ENCODE data around the gene SEMA5A.

SEMA5A gene

DNA sequence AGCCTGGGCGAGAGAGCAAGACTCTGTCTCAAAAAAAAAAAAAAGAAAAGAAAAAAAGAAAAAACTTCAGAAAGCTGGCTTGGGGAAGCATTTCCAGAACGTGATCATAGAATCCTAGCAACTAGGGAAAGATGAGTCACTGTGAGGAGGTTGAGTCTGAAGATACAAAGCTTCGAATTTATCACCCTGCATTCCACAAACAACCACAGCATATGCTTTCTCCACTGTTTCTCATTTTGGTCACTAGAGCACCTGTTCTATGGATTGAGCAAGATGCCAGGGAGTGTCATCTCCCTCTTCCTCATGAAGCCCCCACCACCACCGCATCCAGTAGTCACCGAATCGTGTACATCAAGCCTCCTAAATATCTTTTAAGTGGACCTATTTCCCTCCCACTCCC, 37.9 kb downstream of the SEMA5A start:
- ChIA-PET POLR2A (no interaction called here), CTCF (interaction anchor here (0.6 kb wide), 1 partner anchor 16 kb away, joined by 4 read pairs; no protein-coding TSS in a partner anchor)

GRCh38 chr5:9505225-9505624, 40.6 kb downstream of the SEMA5A start:
- Histone ChIP-seq H3K36me3 (ENCODE audit: control insufficient read depth in 2 of 2, insufficient read depth in 1 of 2, low read length in 2 of 2) (no peaks in the 10 kb centered on the region), H3K4me1 (ENCODE audit: control insufficient read depth, insufficient read depth, low read length) (no peaks in the 10 kb centered on the region), H3K4me3 (ENCODE audit: low read depth, low read length) (no peak overlapping the region), H3K27ac (ENCODE audit: extremely low read depth, low read depth, low read length) (no peak overlapping the region), H3K9me3 (ENCODE audit: control insufficient read depth, insufficient read depth, low read depth, low read length) (no peaks in the 10 kb centered on the region)
- TF ChIP-seq ZNF629 (tag by site-specific recombination; IDR thresholded peaks at IDR 0.05) (no peak), ZBTB17 (tag by site-specific recombination; IDR thresholded peaks at IDR 0.05) (no peak), ZNF169 (tag by site-specific recombination; IDR thresholded peaks at IDR 0.05) (no peak), ZNF202 (tag by site-specific recombination; IDR thresholded peaks at IDR 0.05; ENCODE audit: borderline replicate concordance) (no peak)
- POLR2A ChIA-PET, result no interaction called here
- CTCF ChIA-PET, result no interaction called here

More for the DNA sequence above, 37.9 kb downstream of the SEMA5A start:
- no peak overlapping the region for H3K27ac ChIP-seq (ENCODE audit: extremely low read depth, low read depth, low read length)
- TF ChIP-seq ZNF530 (tag by site-specific recombination; IDR thresholded peaks at IDR 0.05; ENCODE audit: low read depth), result no peak
- no peak for TF ChIP-seq KLF7 (tag by site-specific recombination; IDR thresholded peaks at IDR 0.05; ENCODE audit: borderline replicate concordance)
- TF ChIP-seq, protein P1, sequence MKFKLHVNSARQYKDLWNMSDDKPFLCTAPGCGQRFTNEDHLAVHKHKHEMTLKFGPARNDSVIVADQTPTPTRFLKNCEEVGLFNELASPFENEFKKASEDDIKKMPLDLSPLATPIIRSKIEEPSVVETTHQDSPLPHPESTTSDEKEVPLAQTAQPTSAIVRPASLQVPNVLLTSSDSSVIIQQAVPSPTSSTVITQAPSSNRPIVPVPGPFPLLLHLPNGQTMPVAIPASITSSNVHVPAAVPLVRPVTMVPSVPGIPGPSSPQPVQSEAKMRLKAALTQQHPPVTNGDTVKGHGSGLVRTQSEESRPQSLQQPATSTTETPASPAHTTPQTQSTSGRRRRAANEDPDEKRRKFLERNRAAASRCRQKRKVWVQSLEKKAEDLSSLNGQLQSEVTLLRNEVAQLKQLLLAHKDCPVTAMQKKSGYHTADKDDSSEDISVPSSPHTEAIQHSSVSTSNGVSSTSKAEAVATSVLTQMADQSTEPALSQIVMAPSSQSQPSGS (tag by site-specific recombination; IDR thresholded peaks at IDR 0.05; ENCODE audit: low read depth), result no peak
- TF ChIP-seq OVOL3 (tag by site-specific recombination; IDR thresholded peaks at IDR 0.05), result no peak
- no peak for TF ChIP-seq ZNF292 (tag by site-specific recombination; IDR thresholded peaks at IDR 0.05; ENCODE audit: borderline replicate concordance, low read depth)
- TF ChIP-seq ZNF391 (tag by site-specific recombination; IDR thresholded peaks at IDR 0.05; ENCODE audit: borderline replicate concordance, low read depth), result no peak
- TF ChIP-seq ZNF692 (tag by site-specific recombination; IDR thresholded peaks at IDR 0.05), result no peak
- no peak for TF ChIP-seq ZNF354C (tag by site-specific recombination; IDR thresholded peaks at IDR 0.05; ENCODE audit: borderline replicate concordance, low read depth)
- H3K9me3 ChIP-seq (ENCODE audit: control insufficient read depth, insufficient read depth, low read depth, low read length), result no peaks in the 10 kb centered on the region
- H3K4me1 ChIP-seq (ENCODE audit: control insufficient read depth, insufficient read depth, low read length), result no peaks in the 10 kb centered on the region
- no peak overlapping the region for H3K4me3 ChIP-seq (ENCODE audit: low read depth, low read length)
- H3K36me3 ChIP-seq (ENCODE audit: control insufficient read depth in 2 of 2, insufficient read depth in 1 of 2, low read length in 2 of 2), result no peaks in the 10 kb centered on the region

- Histone ChIP-seq H3K4me3 (ENCODE audit: low read depth, low read length) (no peak overlapping the region), H3K27ac (ENCODE audit: extremely low read depth, low read depth, low read length) (no peak overlapping the region), H3K9me3 (ENCODE audit: control insufficient read depth, insufficient read depth, low read depth, low read length) (no peaks in the 10 kb centered on the region), H3K4me1 (ENCODE audit: control insufficient read depth, insufficient read depth, low read length) (peaks cover 4% of the 10 kb centered on the region; the same call in 1 of the 2 replicates), H3K36me3 (ENCODE audit: control insufficient read depth in 2 of 2, insufficient read depth in 1 of 2, low read length in 2 of 2) (no peaks in the 10 kb centered on the region)
- ChIA-PET CTCF (interaction anchor here (0.5 kb wide), 1 partner anchor 103 kb away, joined by 4 read pairs; no protein-coding TSS in a partner anchor), POLR2A (no interaction called here)
- TF ChIP-seq ZNF157 (tag by site-specific recombination; IDR thresholded peaks at IDR 0.05) (no peak), ZNF677 (tag by site-specific recombination; IDR thresholded peaks at IDR 0.05) (no peak), ZBTB21 (tag by site-specific recombination; IDR thresholded peaks at IDR 0.05) (no peak), ZNF26 (tag by site-specific recombination; IDR thresholded peaks at IDR 0.05) (no peak), ZNF350 (tag by site-specific recombination; IDR thresholded peaks at IDR 0.05) (no peak)
These were observed 43.0 kb downstream of the SEMA5A start for GRCh38 chr5:9502864-9503263.
